A549 (cell line): ENCODE measurements around the gene ANO6.

Experiments used
- CBX2 ChIP-seq: fragments of 200-600 bp; sonication (generic); IDR thresholded peaks from 2 replicates; pipeline ENCODE4 v1.6.1; 2016; ENCODE audit warnings: low read depth, mild to moderate bottlenecking, borderline replicate concordance
- CBX8 ChIP-seq: fragments of 200-600 bp; sonication (generic); IDR thresholded peaks from 2 replicates; pipeline ENCODE4 v1.6.1; 2016
- CTCF ChIP-seq: fragments of >200 bp; sonication (Bioruptor Twin); formaldehyde crosslinking; IDR thresholded peaks from 3 replicates; pipeline ENCODE4 v1.5.1; 2016
- FOSB ChIP-seq: fragments of 250-450 bp; sonication (Bioruptor Pico); IDR thresholded peaks from 2 replicates; pipeline ENCODE4 v1.5.0; 2020; ENCODE audit warnings: mild to moderate bottlenecking, moderate library complexity
- JUN ChIP-seq, 2 experiments: fragments of >200 bp; sonication (Bioruptor Twin); formaldehyde crosslinking; IDR thresholded peaks; 2 replicates in 1 of 2; 3 replicates in 1 of 2; pipeline ENCODE4 v1.6.1; 2016 to 2017
- MAZ ChIP-seq: fragments of 150-350 bp; IDR thresholded peaks from 2 replicates; pipeline ENCODE4 v1.6.1; 2014; ENCODE audit warnings: antibody characterized with exemption, low read depth, low read length, borderline replicate concordance
- NR3C1 ChIP-seq: fragments of >200 bp; sonication (Bioruptor Twin); formaldehyde crosslinking; IDR thresholded peaks from 3 replicates; pipeline ENCODE4 v1.6.1; 2017
- PHF8 ChIP-seq: fragments of 200-600 bp; sonication (generic); IDR thresholded peaks from 2 replicates; pipeline ENCODE4 v1.6.1; 2016; ENCODE audit warnings: low read depth, mild to moderate bottlenecking, antibody characterized with exemption, moderate library complexity, borderline replicate concordance
- POLR2A ChIP-seq: IDR thresholded peaks from 2 replicates; pipeline ENCODE4 v1.6.1; 2012; ENCODE audit warnings: mild to moderate bottlenecking, low read length
- TP53 ChIP-seq: fragments of 250-450 bp; sonication (Bioruptor Pico); IDR thresholded peaks from 2 replicates; pipeline ENCODE4 v1.5.0; 2021; ENCODE audit warnings: mild to moderate bottlenecking, moderate library complexity

GRCh38 chr12:45246236-45246635, 30.3 kb downstream of the ANO6 start:
- TF ChIP-seq JUN (IDR thresholded peaks at IDR 0.05) (no peak), MAZ (no peak), PHF8 (no peak), POLR2A (no peak), TP53 (no peak), FOSB (CRISPR knock-in tag) (no peak), CBX8 (no peak), NR3C1 (no peak), CTCF (no peak), CBX2 (no peak)
